Measurements from ENCODE around the gene C8G.

- TF ChIP-seq EZH2 (IDR thresholded peaks at IDR 0.05; ENCODE audit: borderline replicate concordance, low read length) (no peak), CTCF (conservative IDR thresholded peaks at IDR 0.05 in 1 of 2, IDR thresholded peaks at IDR 0.05 in 1 of 2; ENCODE audit: extremely low read depth in 1 of 2, insufficient read depth in 1 of 2, low read depth in 1 of 2, low read length in 2 of 2) (no peak)
These were observed 40.8 kb downstream of the C8G start for GRCh38 chr9:136985853-136986252.
